ENCODE results near the gene AGRP.
"Not testable (repeated sequence)": the region's sequence is repeated elsewhere in the genome, so short reads cannot be mapped to it uniquely, and the experiment has no call there.

AGRP gene

GRCh38 chr16:67504031-67505021, 21.0 kb upstream of the AGRP start:
- no peak for DNase-seq

GRCh38 chr16:67499106-67499505, 15.8 kb upstream of the AGRP start:
- DNase-seq, result no peak

DNA sequence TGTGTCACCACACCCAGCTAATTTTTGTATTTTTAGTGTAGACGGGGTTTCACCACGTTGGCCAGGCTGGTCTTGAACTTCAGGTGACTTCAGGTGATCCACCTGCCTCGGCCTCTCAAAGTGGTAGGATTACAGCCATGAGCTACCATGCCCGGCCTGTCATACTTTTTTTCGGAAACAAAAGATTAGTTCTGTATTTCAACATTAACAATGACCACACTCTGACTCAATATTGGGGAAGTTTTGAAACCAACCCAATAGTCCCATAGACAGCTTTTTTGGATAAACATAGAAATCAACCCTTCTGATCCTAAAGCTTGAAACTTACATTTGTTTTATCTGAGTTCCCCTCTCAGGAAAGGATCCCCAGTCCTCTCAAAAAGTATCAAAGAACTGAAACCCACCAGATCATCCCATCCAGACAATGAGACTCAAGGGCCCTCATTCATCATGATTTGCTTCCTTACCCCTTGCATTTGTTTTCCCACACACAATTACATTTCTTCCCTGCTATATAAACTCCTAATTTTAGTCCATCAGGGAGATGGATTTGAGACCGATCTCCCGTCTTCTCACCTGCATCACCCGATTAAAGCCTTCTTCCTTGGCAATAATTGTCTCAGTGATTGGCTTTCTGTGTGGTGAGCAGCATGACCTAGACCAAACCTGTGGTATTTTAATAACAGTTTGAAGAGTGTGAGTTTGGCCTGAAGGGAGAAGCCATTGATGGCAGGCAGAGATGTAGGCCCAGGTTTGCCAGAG, 7.2 kb upstream of the AGRP start:
- DNase-seq, result no peak

- DNase-seq, result no peak
These were observed 6.2 kb upstream of the AGRP start for GRCh38 chr16:67489401-67490083.

- not testable (repeated sequence) for DNase-seq
These were observed 4.2 kb upstream of the AGRP start for GRCh38 chr16:67487561-67487960.

GRCh38 chr16:67486805-67487204, 3.5 kb upstream of the AGRP start:
- DNase-seq, result no peak

DNA sequence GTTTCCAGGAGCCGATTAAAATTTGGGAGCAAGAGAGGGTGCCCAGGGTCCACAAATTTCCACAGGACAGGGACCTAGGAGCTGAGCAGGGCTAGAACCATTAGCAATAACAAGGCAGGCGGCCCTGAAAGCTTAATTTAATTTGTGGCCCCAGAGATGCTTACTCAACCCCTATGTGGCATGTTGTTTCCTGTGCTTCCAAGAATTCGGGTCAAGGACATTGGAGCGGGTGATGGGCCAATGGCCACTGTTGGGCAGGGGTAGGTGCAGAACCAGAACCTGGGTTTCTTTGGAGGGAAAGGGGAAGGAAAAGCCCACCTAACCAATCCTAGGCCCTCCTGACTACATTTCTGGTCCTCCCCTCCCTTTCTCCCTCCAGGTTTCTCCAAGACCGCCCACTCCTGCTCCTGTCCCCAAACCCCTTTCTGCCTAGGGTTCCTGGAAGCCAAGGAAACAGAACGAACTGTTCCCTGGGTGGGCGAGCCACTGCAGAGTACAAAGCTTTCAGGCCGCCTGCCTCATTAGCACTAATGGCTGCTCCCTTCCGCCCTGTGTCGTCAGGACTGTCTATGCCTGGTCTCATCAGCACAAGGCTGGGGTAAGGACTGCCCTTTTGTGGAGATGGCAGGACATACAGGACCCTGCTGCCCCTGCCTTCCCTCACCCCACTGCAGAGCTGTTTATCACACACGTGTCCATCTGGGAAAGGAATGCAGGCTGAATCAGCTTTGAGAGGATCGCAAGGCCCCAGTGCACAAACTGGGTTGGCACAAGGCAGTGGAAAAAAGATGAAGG, 581 bp upstream of the AGRP start:
- DNase-seq, result no peak

- DNase-seq, result no peak
These were observed 968 bp downstream of the AGRP start for GRCh38 chr16:67482233-67482924.

DNA sequence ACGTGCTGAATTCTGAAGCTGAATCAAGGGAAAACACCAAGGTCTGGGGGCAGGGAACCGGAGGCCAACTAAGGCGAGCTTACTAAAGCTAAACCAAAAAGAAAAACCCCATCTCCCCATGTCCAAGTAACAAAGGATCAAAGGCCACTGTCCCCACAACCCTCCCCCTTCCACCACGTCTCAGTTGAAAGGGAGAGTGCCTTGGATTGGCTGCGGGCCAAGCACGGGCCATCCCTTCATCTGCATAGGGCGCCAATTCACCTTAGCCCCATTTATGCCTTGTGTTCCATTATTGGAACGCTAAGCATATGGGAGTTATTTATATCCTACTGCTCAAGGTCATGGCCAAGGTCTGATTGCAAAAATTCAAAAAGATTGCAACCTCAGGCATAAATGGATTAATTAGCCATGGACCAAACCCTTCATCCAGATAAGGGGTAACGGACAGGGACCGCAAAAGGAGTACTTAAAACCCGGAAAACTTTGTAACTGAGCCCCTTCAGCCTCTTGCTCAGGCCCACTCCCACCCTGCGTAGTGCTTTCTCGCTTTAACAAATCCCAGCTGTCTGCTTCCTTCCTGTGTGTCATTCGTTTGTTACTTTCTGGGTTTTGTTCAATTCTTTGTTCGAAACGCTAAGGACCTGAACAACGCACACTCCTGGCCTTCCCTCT, 1.6 kb downstream of the AGRP start:
- peak; percentile 38 for DNase-seq

- DNase-seq, result peak; percentile 98
These were observed 2.4 kb downstream of the AGRP start, which contains the start of gene ATP6V0D1 for GRCh38 chr16:67480833-67481560. Gene ATP6V0D1, minus strand, starts transcription at chr16:67481157. Its CDS starts 71 bp downstream, at chr16:67481086.

DNA sequence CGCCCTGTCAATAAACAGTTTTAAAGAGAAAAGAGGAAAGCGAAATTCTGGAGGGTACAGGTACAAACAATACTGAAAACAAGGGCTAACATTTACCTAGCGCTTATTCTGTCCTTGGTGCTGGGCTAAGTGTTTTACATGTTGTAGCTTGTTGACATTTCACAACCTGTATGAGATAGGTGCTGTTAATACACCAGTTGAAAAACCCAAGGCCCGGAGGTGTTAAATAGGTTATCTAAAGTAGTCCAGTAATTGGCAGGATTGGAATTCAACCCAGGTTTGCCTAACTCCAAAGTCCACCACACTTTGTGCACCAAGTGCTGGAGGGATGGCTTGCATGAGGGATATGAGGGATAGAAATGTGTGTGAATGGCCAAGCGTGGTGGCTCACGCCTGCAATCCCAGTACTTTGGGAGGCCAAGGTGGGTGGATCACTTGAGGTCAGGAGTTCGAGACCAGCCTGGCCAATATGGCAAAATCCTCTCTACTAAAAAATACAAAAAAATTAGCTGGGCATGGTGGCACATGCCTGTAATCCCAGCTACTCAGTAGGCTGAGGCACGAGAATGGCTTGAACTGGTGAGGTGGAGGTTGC, 5.3 kb downstream of the AGRP start:
- DNase-seq, result no peak

DNA sequence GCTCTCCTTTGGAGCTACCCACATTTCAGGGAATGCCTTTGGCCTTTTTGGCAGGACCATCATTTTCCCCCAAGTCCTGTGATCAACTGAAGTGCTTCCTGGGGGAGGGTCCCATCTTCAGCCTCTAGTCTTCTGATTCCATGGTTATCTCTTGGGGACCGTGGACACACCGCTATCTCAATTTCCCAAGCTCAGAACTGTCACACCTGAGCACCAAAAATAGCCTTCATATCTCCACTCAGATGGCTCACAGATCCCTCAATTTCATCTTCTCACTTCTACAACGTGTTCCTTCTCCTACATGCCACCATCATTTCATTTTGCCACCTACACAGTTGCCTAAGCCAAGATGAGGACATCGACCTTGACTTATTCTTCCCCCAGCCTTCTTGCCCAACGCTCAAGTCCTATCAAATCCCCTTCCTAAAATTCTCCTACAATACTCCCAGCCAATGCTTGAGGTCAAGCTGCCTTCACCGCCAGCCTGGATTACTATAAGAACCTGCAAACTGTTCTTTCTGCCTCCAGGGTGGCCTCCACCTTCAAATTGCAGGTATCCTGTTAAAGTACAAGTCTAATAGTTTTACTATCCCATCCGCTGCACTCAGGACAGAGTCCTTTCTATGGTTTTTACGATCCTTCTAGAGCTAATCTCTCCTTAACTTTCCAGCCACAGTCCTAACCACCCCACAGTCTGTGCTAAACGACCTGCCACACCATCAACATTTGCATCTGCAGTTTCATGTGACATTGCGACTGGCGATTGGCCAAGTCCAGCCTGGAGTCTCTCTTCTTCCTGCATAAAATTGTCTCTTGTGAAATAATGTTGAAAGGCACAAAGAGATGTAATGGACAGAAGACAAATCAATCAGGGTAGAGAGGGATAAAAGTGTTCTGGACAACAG, 8.5 kb downstream of the AGRP start:
- no peak for DNase-seq

DNA sequence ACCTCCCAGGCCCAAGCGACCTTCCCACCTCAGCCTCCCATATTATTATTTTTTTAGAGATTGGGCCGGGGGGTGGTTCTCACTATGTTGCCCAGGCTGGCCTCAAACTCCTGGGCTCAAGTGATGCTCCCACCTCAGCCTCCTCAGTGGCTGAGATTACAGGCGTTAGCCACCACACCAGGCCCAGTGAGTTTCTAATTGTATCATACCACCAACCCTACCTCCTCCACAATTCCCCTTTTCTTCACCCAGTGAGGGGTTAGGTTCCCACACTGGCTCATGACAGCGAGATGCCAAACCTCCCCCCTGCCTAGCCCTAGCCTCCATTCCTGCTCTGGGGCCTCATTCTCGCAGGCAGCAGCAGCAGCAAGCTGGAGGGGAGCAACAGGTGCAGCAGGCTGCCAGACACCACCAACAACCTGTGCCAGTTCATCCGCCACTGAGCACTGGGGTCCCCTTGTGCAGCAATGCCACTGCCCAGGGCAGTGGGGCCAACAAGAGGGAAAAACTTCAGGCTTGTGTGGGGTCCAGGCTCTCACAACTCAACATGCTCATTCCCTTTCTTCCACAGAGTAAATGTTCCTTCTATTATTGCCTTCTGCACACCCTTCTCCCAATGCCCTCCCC, 11.5 kb downstream of the AGRP start:
- DNase-seq, result no peak

DNA sequence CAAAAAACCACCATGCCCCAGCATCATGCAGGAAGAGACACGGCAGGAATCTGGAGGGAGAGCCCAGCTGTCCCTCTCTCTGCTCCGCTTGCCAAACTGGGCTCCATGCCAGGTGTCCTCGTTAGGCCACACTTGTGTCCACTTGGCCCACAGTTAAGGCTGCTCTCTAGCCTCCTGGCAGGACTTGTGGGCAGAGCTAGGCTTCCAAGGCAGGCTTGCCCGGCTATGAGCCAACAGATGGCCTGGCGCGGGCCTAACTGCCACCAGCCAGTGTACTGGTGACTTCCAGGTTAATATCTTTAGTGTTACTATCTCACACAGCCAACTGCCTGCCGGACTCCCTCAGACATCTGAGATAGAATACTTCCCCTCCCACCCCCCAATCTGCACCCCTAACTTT, 13.0 kb downstream of the AGRP start:
- DNase-seq, result no peak

- DNase-seq, result no peak
These were observed 14.6 kb downstream of the AGRP start for GRCh38 chr16:67468731-67469130.

GRCh38 chr16:67466581-67466980, 16.8 kb downstream of the AGRP start:
- no peak for DNase-seq

DNA sequence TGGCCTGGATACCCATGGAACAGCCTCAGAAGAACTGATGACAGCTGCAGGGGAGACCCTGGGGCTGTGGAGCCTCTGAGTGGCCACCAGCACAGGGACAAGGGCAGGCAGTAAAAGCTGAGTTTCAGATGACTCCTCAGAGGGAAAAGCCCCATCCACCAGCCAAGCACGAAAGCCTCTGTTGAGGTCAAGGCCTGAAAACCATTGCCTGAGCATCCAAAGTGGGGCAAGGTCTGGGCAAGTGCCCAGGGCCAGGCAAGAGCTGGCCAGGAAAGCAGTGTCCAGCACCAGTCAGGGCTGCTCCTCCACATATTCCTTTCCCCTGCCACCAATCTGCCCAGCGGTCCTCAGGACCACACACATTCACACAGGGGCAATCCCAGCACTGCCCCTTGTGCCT, 18.8 kb downstream of the AGRP start:
- no peak for DNase-seq

DNA sequence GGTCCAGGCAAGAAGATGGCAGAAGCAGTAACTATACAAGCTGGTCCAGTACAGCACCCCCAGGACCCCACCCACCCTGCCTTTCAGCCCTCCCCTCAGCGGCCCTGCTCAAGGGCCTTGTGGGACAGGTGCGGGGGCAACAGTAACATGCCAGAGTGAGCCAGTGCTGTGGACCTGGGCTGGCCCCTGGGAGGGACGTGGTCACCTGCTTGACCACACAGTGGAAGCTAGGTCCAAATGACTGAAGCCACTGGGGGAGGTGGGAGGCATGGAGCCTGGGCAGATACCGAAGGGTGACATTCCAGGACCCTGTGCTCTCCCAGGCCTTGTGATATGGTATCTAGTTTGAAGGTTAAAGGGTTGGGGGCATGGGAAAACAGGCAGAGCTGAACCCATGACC, 19.7 kb downstream of the AGRP start:
- no peak for DNase-seq
